ENCODE results near the gene TADA2B. TPM values are rescaled to one million over a fixed set of nuclear protein-coding genes. Genes with fewer than 3 reads are reported as not detected.

Gene TADA2B
- total and polyA plus RNA-seq, 2 experiments from 2014 or later, result 15.4 to 20.1 TPM

DNA sequence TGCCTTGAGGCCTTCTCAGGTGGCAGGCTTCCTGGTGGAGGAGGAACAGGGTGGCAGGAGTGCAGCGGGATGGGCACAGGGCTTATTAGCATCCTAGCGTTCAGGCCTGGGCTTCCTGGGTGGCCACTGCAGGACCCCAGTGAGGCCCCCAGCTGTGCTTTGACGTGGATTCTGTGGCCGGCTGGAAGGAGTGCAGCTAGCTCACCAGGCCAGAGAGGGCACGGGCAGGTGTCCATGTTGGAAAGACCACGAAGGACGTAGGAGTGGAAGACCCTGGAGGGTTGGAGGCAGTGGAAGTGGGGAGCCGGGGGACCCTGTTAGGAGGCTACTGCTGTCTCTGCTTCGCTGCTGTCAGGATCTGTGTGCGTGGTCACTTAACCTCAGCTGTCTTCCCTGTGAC lies 13.3 kb upstream of the TADA2B start:
- H4K20me1 ChIP-seq (ENCODE audit: insufficient read depth, poor library complexity, severe bottlenecking), result no peaks in the 10 kb centered on the region
- H3K4me1 ChIP-seq (ENCODE audit: insufficient read depth), result peaks cover 6% of the 10 kb centered on the region
- WGBS (ENCODE audit: low lambda C conversion rate, missing lambda C conversion rate), result 97% methylated on average over 10 of the region's 10 CpGs
- H3K36me3 ChIP-seq (replicated peaks; ENCODE audit: insufficient read depth, low read depth), result peaks cover 3% of the 10 kb centered on the region
- DNase-seq (ENCODE audit: low spot score), result no peak
- TF ChIP-seq EZH2phosphoT487 (IDR thresholded peaks at IDR 0.05; ENCODE audit: low read depth, severe bottlenecking, unreplicated experiment) (no peak), EZH2 (IDR thresholded peaks at IDR 0.05; ENCODE audit: borderline replicate concordance) (no peak)
- TF ChIP-seq, protein P1, sequence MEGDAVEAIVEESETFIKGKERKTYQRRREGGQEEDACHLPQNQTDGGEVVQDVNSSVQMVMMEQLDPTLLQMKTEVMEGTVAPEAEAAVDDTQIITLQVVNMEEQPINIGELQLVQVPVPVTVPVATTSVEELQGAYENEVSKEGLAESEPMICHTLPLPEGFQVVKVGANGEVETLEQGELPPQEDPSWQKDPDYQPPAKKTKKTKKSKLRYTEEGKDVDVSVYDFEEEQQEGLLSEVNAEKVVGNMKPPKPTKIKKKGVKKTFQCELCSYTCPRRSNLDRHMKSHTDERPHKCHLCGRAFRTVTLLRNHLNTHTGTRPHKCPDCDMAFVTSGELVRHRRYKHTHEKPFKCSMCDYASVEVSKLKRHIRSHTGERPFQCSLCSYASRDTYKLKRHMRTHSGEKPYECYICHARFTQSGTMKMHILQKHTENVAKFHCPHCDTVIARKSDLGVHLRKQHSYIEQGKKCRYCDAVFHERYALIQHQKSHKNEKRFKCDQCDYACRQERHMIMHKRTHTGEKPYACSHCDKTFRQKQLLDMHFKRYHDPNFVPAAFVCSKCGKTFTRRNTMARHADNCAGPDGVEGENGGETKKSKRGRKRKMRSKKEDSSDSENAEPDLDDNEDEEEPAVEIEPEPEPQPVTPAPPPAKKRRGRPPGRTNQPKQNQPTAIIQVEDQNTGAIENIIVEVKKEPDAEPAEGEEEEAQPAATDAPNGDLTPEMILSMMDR (IDR thresholded peaks at IDR 0.05; ENCODE audit: poor library complexity), result no peak
- no peak overlapping the region for H3K4me2 ChIP-seq
- H2AFZ ChIP-seq, result no peak overlapping the region
- no peaks in the 10 kb centered on the region for H3K27me3 ChIP-seq
- H3K79me2 ChIP-seq, result no peaks in the 10 kb centered on the region
- no peaks in the 10 kb centered on the region for H3K9me2 ChIP-seq (replicated peaks; ENCODE audit: insufficient read depth)
- no peak overlapping the region for H3K4me3 ChIP-seq
- no peak overlapping the region for H3K27ac ChIP-seq
- no peaks in the 10 kb centered on the region for H3K9me3 ChIP-seq (ENCODE audit: low read depth)

DNA sequence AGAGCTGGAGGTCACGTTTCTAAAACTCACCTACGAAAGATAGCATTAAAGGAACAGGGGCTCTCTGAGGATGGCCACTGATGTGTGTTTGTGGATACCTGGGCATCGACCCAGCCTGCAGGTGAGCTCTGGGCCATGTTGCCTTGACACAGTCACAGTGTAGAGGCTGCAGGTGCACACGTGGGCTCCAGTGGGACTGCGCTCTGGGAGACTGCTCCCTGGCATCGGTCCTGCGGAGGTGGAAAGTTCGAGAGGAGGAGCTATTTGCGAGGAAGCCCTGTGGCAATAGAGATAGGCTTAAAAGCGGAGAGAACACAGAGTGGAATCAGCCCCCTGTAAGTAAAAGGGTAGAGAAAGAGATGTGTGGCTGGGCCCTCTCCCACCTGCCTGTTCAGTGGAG lies 12.3 kb upstream of the TADA2B start:
- H3K36me3 ChIP-seq (replicated peaks; ENCODE audit: insufficient read depth, low read depth), result peaks cover 3% of the 10 kb centered on the region
- H3K79me2 ChIP-seq, result no peaks in the 10 kb centered on the region
- peaks cover 6% of the 10 kb centered on the region for H3K4me1 ChIP-seq (ENCODE audit: insufficient read depth)
- H3K9me3 ChIP-seq (ENCODE audit: low read depth), result no peaks in the 10 kb centered on the region
- 99% methylated on average over 10 of the region's 10 CpGs for WGBS (ENCODE audit: low lambda C conversion rate, missing lambda C conversion rate)
- TF ChIP-seq EZH2phosphoT487 (IDR thresholded peaks at IDR 0.05; ENCODE audit: low read depth, severe bottlenecking, unreplicated experiment) (no peak), EZH2 (IDR thresholded peaks at IDR 0.05; ENCODE audit: borderline replicate concordance) (no peak)
- TF ChIP-seq, protein P1 (IDR thresholded peaks at IDR 0.05; ENCODE audit: poor library complexity), result no peak
- no peaks in the 10 kb centered on the region for H4K20me1 ChIP-seq (ENCODE audit: insufficient read depth, poor library complexity, severe bottlenecking)
- no peaks in the 10 kb centered on the region for H3K9me2 ChIP-seq (replicated peaks; ENCODE audit: insufficient read depth)
- no peak overlapping the region for H3K4me3 ChIP-seq
- no peak overlapping the region for H3K4me2 ChIP-seq
- H3K27me3 ChIP-seq, result no peaks in the 10 kb centered on the region
- no peak overlapping the region for H3K27ac ChIP-seq
- H2AFZ ChIP-seq, result no peak overlapping the region
- DNase-seq (ENCODE audit: low spot score), result no peak

DNA sequence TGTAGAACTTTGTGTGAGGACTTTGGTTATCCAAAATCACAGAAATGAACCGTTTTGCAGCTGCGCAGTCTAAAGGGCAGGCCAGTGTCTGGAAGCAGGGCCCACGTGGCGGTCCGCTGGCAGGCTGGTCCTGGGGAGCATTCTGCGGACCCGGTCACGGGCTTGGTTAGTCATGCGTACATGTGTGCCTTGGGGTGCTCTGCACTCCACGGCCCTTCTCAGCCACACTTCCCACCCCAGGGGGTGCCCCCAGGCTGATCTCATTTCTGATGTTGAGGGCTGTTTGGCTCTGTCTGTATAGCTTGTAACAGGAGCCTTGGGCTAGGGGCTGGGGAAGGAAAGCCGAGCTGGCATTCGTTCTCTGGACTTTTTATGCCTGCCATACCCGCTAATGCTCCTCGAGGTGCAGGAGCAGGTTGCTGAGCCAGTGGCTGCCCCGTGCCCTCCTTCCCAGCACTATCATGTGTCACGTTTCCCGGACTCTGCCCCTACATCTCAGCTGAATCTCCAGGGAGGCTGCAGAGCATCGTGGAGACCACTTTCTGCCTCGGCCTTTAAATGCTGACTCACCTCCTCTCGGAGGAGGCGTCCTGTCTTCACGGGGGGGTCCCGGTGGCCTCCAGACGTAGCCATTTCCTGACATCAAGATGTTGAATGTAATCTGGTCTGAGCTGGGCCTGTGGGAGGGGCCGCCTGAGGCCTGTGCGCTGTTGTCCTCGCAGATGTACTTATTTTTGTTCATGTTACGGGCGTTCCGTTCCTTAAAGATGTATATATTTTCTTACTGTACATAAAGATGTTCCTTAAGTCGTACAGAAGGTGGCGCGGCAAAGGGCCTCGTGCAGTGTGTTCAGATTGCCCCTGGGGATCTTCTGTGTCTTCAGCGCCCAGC lies 11.4 kb upstream of the TADA2B start:
- H4K20me1 ChIP-seq (ENCODE audit: insufficient read depth, poor library complexity, severe bottlenecking), result no peaks in the 10 kb centered on the region
- no peak for DNase-seq (ENCODE audit: low spot score)
- H3K27ac ChIP-seq, result no peak overlapping the region
- TF ChIP-seq, protein P1 (IDR thresholded peaks at IDR 0.05; ENCODE audit: poor library complexity), result no peak
- TF ChIP-seq EZH2 (IDR thresholded peaks at IDR 0.05; ENCODE audit: borderline replicate concordance), result no peak
- no peaks in the 10 kb centered on the region for H3K9me3 ChIP-seq (ENCODE audit: low read depth)
- H3K4me2 ChIP-seq, result no peak overlapping the region
- no peaks in the 10 kb centered on the region for H3K27me3 ChIP-seq
- no peak overlapping the region for H3K4me3 ChIP-seq
- no peaks in the 10 kb centered on the region for H3K79me2 ChIP-seq
- H3K9me2 ChIP-seq (replicated peaks; ENCODE audit: insufficient read depth), result no peaks in the 10 kb centered on the region
- peaks cover 3% of the 10 kb centered on the region for H3K36me3 ChIP-seq (replicated peaks; ENCODE audit: insufficient read depth, low read depth)
- H3K4me1 ChIP-seq (ENCODE audit: insufficient read depth), result peaks cover 6% of the 10 kb centered on the region
- 88% methylated on average over 31 of the region's 35 CpGs for WGBS (ENCODE audit: low lambda C conversion rate, missing lambda C conversion rate)
- H2AFZ ChIP-seq, result no peak overlapping the region

Data from hepatocyte (in vitro differentiated cells).